HG02938 (cell line): Measurements from ENCODE around the gene CLK1.
"Not testable (repeated sequence)": the region's sequence is repeated elsewhere in the genome, so short reads cannot be mapped to it uniquely, and the experiment has no call there.

ENCODE experiments used
- ATAC-seq: cut with Tn5 transposase; IDR thresholded peaks from one replicate; pipeline ENCODE4 v1.9.1; 2021; ENCODE audit warnings: mild to moderate bottlenecking, moderate library complexity; ENCODE audit not compliant: unreplicated experiment

The CLK1 gene

DNA sequence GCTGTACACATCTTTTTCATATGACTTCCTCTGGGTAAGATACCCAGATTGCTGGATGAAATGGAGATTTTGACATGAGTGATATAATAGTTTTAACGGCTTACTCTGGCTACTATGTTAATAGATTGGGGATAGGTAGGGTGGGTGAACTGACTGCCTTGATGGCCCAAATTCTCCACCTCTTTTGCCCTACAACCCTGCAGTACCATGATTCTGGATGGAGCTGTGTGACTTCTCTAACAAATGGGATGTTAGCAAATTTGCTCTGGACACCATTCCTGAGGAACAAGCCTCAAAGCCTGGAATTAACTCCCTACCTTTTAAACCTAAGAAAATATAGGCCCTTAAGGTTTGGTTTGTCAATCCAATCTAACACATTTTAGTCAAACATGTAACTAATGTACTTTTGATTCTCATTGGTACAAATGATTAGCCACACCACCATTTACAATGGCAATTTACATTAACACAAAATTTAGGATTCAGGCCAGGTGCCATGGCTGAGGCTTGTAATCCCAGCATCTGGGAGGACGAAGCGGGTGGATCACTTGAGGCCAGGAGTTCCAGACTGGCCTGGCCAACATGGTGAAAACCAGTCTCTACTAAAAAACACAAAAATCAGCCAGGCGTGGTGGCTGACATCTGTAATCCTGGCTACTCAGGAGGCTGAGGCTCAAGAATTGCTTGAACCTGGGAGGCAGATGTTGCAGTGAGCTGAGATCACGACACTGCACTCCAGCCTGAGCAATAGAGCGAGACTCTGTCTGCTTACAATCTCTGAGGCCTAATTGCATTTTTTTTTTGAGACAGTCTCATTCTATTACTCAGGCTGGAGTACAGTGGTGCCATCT lies 12.8 kb downstream of the CLK1 start:
- no peak for ATAC-seq

DNA sequence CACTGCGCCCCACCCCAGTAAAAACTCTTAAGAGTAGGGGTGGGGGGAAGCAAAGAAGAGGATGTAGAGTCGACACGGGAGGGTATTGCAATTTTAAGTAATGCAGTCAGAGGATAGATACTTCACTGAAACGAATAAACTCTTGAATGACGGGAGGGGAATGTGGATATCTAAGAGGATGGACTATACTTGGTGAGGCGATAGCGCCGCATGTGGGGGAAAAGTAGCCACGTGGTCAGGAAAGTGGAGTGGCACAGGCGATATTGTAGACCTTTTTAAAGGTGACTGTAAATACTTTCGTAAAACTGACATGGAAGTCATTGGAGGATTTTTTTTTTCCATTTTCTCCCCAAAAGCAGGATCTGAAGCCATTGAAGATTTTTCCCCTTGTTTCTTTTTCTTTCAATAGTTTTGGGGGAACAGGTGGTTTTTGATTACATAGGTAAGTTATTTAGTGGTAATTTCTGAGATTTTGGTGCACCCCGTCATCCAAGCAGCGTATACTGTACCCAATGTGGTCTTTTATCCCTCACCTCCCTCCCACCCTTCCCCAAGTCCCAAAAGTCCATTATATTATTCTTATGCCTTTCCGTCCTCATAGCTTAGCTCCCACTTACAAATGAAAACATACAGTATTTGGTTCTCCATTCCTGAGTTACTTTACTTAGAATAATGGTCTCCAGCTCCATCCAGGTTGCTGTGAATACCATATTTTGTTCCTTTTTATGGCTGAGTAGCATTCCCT lies 13.8 kb downstream of the CLK1 start:
- ATAC-seq, result no peak

DNA sequence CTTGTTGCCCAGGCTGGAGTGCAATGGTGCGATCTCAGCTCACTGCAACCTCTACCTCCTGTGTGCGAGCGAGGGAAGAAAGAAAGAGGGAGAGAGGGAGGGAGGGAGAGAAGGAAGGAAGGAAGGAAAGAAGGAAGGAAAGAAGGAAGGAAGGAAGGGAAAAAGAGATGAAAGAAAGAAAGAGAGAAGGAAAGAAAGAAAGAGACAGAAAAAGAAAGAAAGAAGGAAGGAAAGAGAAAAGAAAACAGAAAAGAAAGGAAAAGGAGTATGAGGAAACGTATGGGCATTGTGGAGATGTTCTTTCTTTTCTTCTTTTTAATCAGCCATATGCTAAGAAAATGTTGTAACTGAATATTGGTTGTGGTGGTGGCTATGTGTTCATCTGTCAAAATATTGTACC lies 16.5 kb downstream of the CLK1 start:
- ATAC-seq, result no peak

DNA sequence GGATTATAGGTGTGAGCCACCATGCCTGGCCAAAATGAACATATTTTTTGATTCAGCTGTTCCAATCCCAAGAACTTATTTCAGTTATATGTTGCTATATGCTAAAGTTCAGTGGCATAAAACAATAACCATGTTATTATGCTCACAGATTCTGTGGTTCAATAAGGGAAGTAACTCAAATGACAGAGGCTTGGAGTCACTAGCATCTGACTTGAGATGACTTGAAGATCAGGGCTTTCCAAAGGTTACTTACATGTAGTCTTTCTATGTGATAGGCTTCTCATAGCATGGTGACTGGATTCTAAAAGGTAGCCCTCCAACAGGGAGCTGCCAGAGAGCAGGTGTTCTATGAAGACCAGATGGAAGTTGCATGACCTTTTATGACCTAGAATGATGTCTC lies 17.2 kb downstream of the CLK1 start:
- ATAC-seq, result no peak

DNA sequence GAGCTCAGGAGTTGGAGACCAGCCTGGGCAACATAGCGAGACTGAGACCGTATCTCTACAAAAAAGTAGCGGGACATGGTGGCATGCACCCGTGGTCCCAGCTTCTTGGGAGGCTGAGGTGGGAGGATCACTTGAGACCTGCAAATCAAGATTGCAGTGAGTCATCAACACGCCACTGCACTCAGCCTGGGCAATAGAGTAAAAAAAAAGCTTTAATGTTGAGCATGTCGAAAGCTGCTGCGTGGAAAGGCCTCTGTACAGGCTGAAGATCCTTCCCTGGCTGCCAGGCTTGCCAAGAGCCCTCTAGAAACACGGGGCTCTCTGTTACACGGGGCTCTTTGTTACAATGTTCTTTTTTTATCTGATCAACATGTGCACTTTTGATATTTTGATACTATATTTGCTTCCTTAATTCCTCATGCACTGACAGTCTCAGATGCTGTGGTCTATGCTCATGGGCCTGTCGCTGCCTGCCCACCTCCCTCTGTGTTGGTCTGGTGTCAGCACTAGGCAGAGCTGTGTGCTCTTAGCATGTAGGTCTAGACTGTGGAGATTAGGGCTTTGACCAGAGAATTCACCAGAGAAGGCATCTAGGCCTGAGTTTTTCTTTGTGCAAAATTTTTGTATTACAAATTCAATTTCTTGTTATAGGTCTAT lies 18.7 kb downstream of the CLK1 start:
- no peak for ATAC-seq

DNA sequence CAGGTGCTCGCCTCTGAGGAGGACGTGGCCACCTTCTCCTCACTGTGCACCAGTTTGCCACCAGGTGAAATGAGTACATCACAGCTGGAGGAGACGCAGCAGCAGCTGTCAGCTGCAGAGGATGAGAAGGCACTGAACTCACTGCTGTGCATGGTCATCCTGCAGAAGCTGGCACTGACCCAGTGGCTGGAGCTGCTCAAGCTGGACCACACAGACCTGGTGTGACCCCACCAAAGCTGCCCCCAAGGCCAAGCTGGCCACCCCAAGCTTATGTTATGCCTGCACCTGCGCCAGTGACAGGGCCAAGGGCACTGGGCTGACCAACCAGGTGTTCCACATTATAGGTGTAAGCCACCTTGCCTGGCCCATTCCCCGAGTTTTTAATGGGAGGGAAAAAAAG lies 19.3 kb downstream of the CLK1 start:
- no peak for ATAC-seq

DNA sequence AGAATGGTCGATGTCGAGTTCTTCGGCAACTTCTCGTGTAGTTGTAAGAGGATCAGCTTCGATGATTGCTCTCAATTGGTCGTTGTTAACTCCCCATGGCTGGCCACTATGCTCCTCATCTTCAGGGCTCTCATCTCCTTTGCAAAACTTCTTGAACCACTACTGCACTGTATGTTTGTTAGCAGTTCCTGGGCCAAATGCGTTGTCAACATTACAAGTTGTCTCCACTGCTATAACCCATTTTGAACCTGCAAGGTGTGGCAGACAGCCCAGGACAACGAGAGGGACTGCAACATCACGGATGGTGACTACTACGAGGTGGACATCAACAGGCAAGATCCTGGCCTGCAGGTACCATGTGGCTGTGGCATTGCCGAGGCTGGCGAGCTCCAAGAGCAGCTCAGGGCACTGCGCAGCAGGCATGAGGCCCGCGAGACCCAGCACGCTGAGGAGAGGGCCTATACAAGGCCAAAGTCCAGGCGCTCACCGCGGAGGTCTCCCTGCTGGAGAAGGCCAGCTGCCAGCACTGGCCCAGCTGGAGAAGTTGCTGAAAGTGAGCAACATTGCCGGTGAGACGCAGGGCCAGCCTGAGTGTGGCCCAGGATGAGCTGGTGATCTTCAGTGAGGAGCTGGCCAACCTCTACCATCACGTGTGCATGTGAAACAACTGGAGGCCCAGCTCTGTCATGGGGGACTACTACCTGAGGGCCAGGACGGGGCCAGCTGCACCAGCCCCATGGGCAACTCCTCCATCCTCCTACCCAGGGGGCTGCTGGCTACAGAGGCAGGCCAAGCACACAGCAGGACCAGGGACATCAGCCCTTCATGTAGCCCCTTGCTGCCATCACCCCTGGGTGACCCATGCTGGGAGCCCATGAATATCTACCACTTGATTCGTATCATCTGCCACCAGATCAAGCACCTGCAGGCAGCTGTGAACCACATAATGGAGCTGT lies 20.2 kb downstream of the CLK1 start:
- ATAC-seq, result no peak

DNA sequence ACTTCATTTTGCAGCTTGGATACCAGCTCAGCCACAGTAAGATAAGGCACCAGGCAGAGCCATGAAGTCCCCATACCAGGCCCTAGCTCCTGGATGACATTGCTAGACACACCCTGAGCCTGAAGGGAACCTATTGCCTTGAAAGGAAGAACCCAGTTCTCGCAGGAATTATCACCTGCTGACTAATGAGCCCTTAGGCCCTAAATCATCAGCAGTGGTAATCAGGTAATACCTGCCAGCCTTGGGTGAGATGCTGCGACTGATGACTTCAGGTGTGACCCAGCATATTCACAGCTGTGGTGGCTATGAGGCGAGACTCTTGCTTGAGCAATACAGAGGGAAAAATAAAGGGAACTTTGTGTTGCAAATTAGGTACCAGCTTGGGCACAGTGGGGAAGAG lies 24.9 kb downstream of the CLK1 start:
- ATAC-seq, result no peak

DNA sequence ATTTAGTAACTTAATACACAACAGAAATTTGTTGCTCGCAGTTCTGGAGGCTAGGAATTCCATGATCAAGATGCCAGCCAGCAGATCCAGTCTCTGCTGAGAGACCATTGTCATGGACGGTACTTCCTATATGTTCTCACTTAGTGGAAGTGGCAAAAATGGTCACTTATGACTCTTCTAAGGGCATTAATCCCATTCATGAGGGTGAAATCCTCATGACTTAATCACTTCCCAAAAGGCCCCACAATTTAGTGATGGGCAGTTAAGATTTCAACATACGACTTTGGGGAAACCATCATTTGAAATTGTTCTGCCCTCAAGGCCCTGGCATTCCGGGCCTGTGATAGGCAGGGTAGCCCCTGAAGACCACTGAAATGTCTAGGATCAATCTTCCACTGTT lies 29.8 kb downstream of the CLK1 start:
- no peak for ATAC-seq

DNA sequence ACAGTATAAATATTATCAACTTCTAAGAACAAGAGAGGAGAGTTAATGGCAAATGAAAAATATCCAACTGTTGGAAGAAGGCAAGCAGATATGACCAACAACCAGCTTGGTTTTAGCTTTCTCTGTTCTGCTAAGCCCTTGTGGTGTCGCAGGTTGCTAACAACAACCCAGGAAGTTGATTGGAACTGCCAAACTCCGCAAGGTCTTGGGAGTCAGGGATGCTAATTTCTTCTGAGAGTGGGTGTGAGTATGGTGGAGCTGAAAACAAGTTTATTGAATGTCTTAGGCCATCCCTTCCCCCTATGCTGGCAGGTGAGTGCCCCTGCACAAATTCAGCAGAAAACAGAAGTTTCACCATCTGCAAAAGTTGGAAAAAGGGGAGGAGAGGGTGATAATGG lies 35.2 kb downstream of the CLK1 start:
- no peak for ATAC-seq

DNA sequence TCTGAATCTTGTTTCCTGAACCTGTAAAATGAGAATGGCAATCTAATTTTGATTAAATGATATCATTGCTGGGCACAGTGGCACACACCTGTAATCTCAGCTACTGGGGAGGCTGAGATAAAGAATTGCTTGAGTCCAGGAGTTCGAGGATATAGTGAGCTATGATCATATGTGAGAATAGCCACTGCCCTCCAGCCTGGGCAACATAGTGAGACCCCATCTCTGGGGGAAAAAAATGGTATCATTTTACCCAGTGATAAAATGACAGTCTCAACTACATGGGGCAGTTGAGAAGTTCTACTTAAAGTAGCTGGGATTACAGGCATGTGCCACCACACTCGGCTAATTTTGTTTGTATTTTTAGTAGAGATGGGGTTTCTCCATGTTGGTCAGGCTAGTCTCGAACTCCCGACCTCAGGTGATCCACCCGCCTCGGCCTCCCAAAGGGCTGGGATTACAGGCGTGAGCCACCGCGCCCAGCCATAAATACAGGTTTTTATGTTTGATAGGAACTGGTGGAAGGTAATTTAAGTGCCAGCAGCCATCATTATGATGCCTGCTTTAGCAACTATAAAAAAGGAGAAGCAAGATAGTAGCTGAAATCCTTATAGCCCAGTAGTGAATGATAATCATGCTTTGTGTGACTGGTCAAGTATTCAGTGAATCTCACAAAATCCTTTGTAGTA lies 35.7 kb downstream of the CLK1 start:
- no peak for ATAC-seq

DNA sequence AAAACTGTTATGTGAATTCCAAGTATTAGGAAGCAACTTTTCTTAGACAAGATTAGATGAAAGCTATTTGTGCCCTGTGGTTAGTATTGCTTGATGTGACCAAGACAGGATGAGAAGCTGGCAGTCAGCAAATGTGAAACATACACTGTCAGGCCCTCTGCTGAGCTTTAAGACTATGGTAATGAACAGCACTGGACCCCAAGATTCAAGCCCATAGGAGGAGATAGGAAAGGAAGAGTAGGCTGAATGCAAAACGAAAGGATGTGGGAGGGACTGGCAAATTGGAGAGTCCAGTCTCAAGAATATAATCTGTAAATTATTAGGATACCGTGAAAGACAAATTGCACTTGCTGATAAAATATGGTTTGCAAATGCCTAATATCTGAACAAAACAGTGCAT lies 36.4 kb downstream of the CLK1 start:
- ATAC-seq, result no peak

DNA sequence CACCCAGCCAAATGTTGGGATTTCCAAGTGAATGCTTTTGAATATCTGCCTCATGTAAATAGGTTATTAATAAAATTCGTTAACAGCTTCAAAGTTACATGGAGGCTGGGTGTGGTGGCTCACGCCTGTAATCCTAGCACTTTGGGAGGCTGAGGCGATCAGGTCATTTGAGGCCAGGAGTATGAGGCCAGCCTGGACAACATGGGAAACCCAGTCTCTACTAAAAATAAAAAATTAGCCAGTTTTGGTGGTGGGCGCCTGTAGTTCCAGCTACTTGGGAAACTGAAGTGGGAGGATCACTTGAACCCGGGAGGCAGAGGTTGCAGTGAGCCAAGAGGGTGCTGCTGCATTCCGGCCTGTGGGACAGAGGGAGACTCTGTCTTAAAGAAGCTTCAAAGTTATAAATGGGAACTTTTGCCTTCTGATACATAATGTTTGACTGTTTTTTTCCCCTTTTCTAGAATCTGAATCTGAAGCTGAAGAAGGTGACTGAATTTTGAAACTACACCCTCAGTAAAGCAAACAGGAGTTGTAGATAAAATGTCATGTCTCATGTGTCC lies 42.7 kb downstream of the CLK1 start:
- ATAC-seq, result no peak

DNA sequence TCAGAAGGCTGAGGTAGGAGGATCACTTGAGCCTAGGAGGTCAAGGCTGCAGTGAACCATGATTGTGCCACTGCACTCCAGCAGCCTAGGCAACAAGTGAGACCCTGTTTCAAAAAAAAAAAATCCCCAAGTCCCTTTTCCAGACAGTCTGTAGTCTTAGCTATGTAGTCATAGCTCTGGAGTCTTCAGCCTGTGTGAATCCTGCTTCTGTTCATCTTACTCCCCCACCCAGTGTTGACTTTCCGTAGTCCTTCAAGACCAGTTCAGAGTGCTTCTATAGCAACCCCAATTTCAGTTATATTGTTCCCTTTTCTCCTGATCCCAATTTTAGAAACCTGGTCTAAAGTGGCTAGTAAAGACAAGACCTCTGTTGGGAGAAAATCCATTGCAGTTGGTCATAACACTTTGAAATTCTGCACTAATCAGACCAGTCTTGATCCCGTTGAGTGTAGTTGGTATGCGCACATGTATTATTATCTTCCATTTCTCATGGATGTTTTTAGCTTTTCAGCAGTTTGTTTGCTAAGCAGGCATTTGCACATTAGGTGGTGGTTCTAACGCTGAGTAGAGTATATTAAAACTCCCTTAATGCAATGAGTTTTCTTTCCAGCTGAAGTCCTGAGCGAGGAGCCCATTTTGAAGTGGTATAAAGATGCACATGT lies 43.8 kb downstream of the CLK1 start:
- ATAC-seq, result no peak

DNA sequence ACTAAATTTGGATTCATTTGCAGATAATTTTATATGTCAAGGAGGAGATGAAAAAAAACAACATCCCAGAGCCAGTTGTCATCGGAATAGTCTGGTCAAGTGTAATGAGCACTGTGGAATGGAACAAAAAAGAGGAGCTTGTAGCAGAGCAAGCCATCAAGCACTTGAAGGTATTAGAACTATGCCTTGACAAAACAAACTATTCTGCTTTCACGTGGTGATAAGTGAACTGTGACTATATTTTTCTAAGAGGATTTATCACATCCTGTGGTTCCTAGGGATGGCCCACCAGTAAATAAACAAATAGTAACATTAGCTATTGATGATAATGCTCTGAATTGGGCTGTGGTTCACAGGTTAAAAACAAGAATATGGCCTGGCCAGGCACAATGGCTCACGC lies 45.7 kb downstream of the CLK1 start:
- ATAC-seq, result not testable (repeated sequence)

DNA sequence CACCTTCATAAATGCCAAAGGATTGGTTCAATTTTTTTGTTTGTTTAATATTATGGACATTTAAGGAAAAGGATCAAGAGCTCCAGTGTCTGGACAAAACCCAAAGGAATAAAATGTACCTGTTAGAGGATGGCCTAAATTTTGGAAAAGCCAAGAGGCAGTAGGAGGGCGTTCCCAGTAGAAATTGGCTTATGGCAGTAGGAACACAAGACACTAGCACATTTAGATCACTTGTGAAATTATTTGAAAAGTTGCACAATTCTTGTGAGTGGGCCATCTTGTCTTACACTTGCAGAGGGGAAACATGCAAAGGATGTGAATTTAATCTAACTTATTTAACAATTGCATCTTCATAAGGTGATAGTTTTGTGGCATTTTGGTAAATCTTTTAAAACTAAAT lies 49.5 kb downstream of the CLK1 start:
- no peak for ATAC-seq

DNA sequence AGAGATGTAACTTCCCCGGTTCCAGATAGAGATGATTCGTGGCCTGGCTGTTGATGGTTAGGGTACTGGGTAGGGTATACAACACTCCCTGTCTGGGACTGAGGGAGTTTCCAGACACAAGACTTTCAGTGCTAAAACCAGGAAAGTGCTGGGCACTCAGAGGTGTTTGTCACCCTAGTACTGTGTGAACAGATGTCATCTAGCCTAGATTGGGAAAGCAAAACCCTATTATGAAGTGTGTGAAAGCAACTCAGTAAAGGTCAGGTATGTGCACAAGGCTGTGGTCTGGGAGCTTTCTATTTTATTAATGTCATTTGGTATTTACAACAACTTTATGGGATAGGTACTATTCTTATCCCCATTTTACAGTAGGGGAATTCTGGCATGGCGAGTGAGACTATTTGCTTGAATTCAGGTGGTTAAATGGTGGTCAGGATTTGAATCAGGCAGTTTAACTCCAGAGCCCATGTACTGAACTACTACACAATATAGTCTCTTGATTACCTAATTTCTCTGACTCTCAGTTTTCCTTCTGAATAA lies 50.1 kb downstream of the CLK1 start:
- ATAC-seq, result no peak

DNA sequence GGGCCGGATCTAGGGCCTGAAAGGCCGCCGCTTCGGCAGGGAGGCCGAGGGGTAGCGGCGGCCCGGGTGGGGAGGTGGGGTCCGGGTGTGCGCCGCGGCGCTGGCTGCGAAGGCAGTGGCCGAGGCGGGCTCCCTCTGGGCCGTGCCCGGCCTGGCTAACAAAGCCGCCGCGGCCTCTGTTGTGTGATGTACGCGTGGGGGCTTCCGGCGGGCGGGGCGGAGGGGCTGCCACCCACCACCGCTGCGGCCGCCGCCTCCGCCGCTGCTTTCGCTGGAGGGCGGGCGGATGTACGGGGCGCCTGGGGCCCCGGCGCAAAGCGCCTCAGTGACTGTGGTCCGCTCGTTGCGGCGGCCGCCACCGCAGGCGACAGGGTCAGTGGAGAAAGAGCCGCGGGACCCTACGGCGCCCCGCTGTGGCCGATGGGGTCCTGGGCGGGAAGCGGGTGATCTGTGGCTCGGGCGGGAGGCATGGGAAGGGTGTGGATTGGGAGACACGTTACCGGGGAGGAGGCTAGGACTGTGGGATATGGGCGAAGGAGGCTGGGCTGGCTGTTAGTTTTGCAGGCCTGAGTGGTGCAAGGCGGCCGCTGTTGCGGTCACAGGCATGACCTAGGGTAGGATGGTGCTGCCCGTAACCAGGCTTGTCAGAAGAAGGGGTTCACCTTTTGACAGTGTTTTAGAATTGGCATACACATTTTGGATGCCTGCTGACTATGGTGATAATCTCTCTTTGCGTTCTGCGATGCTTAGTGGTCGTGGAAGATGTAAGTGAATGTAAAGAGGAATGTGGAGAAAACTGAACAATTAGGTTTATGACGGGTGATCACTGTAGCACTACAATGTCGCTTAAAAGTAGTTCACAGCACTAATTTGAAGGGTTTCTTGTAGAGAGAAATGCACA lies 52.1 kb downstream of the CLK1 start:
- peak; percentile 31 for ATAC-seq
